CD4-positive, alpha-beta T cell treated with Interleukin-4 for 1 hour (primary cell): ENCODE measurements around the gene BTN2A1.
A peak's percentile ranks its signal among the peaks of the same experiment; 100 is the strongest.
"Not testable (repeated sequence)": the region's sequence is repeated elsewhere in the genome, so short reads cannot be mapped to it uniquely, and the experiment has no call there.

ENCODE experiments used
- DNase-seq, 2 donors: peaks; one replicate each; pipeline ENCODE4 v3.0.0-alpha.2; 2020 to 2022

BTN2A1 gene

GRCh38 chr6:26433680-26434079 lies 24.1 kb upstream of the BTN2A1 start:
- not testable (repeated sequence) for DNase-seq

- no peak for DNase-seq
Measured at GRCh38 chr6:26436018-26436417, 21.7 kb upstream of the BTN2A1 start.

- no peak for DNase-seq
Measured at GRCh38 chr6:26437550-26437949, 20.2 kb upstream of the BTN2A1 start.

GRCh38 chr6:26438000-26438399 lies 19.8 kb upstream of the BTN2A1 start:
- DNase-seq, result no peak

GRCh38 chr6:26439151-26440125 lies 18.3 kb upstream of the BTN2A1 start:
- peak in 1 of 2 donors; percentile 30 for DNase-seq

GRCh38 chr6:26440977-26441358 lies 16.8 kb upstream of the BTN2A1 start:
- DNase-seq, result no peak

GRCh38 chr6:26441977-26442376 lies 15.8 kb upstream of the BTN2A1 start:
- no peak for DNase-seq

GRCh38 chr6:26445934-26446667 lies 11.7 kb upstream of the BTN2A1 start:
- peak in 1 of 2 donors; percentile 62 for DNase-seq

- no peak for DNase-seq
Measured at GRCh38 chr6:26447257-26447656, 10.5 kb upstream of the BTN2A1 start.

GRCh38 chr6:26450240-26450639 lies 7.5 kb upstream of the BTN2A1 start:
- no peak for DNase-seq

- DNase-seq, result no peak
Measured at GRCh38 chr6:26452631-26453235, 5.0 kb upstream of the BTN2A1 start.

GRCh38 chr6:26454631-26455030 lies 3.1 kb upstream of the BTN2A1 start:
- DNase-seq, result no peak

- no peak for DNase-seq
Measured at GRCh38 chr6:26455357-26455970, 2.3 kb upstream of the BTN2A1 start.

GRCh38 chr6:26457264-26457805 lies 420 bp upstream of the BTN2A1 start:
- DNase-seq, result no peak

- DNase-seq, result no peak
Measured at GRCh38 chr6:26459023-26459810, 1.5 kb downstream of the BTN2A1 start.

- DNase-seq, result not testable (repeated sequence)
Measured at GRCh38 chr6:26461353-26461752, 3.6 kb downstream of the BTN2A1 start.

GRCh38 chr6:26464014-26464413 lies 6.3 kb downstream of the BTN2A1 start:
- DNase-seq, result no peak

GRCh38 chr6:26464416-26465131 lies 6.8 kb downstream of the BTN2A1 start:
- DNase-seq, result no peak

GRCh38 chr6:26465776-26466175 lies 8.0 kb downstream of the BTN2A1 start:
- no peak for DNase-seq

GRCh38 chr6:26468829-26469228 lies 11.1 kb downstream of the BTN2A1 start:
- DNase-seq, result no peak

- no peak for DNase-seq
Measured at GRCh38 chr6:26470643-26471042, 12.9 kb downstream of the BTN2A1 start.
